Embryonic facial prominence (tissue), 1 donor: ENCODE measurements around the gene BANP.
"Not testable (repeated sequence)": the region's sequence is repeated elsewhere in the genome, so short reads cannot be mapped to it uniquely, and the experiment has no call there.

ENCODE experiments used
- DNase-seq: peaks from one replicate; pipeline ENCODE4 v3.0.0-alpha.2; 2016; ENCODE audit errors: extremely low spot score

The BANP gene

GRCh38 chr16:88087517-88087877 lies 136.3 kb downstream of the BANP start:
- no peak for DNase-seq

- no peak for DNase-seq
Observed at GRCh38 chr16:88088161-88088581, 136.9 kb downstream of the BANP start.

- not testable (repeated sequence) for DNase-seq
Observed at GRCh38 chr16:88088611-88089010, 137.4 kb downstream of the BANP start.

GRCh38 chr16:88089071-88089470 lies 137.8 kb downstream of the BANP start:
- DNase-seq: not testable (repeated sequence)

GRCh38 chr16:88089632-88090376 lies 138.6 kb downstream of the BANP start:
- DNase-seq: not testable (repeated sequence)

GRCh38 chr16:88090377-88091175 lies 139.3 kb downstream of the BANP start:
- DNase-seq: not testable (repeated sequence)

GRCh38 chr16:88091221-88091971 lies 140.2 kb downstream of the BANP start:
- not testable (repeated sequence) for DNase-seq

GRCh38 chr16:88091972-88092302 lies 140.7 kb downstream of the BANP start:
- DNase-seq: not testable (repeated sequence)

- DNase-seq: not testable (repeated sequence)
Observed at GRCh38 chr16:88092791-88093555, 141.7 kb downstream of the BANP start.

GRCh38 chr16:88093556-88094252 lies 142.5 kb downstream of the BANP start:
- DNase-seq: not testable (repeated sequence)

- DNase-seq: not testable (repeated sequence)
Observed at GRCh38 chr16:88094253-88094575, 143.0 kb downstream of the BANP start.

GRCh38 chr16:88094900-88095299 lies 143.7 kb downstream of the BANP start:
- DNase-seq: not testable (repeated sequence)

- not testable (repeated sequence) for DNase-seq
Observed at GRCh38 chr16:88096659-88097058, 145.4 kb downstream of the BANP start.

- not testable (repeated sequence) for DNase-seq
Observed at GRCh38 chr16:88098731-88099562, 147.7 kb downstream of the BANP start.

GRCh38 chr16:88099563-88099890 lies 148.3 kb downstream of the BANP start:
- DNase-seq: no peak

GRCh38 chr16:88099956-88100355 lies 148.7 kb downstream of the BANP start:
- DNase-seq: not testable (repeated sequence)

- not testable (repeated sequence) for DNase-seq
Observed at GRCh38 chr16:88100801-88101622, 149.8 kb downstream of the BANP start.

- not testable (repeated sequence) for DNase-seq
Observed at GRCh38 chr16:88101623-88102105, 150.4 kb downstream of the BANP start.

GRCh38 chr16:88102597-88102996 lies 151.4 kb downstream of the BANP start:
- no peak for DNase-seq
